Coronary artery (tissue), 2 donors: ENCODE data around the gene POU6F1.

Experiments
- DNase-seq: peaks from one replicate; pipeline ENCODE4 v3.0.0-alpha.2; 2017; ENCODE audit warnings: low spot score
- H3K27ac ChIP-seq, 2 donors: fragments of 200-600 bp; sonication (generic); one replicate each; pipeline ENCODE4 v1.5.1; 2016 to 2019
- H3K4me3 ChIP-seq: fragments of 200-600 bp; sonication (generic); 2 replicates; pipeline ENCODE4 v1.5.1; 2016; ENCODE audit warnings: mild to moderate bottlenecking, moderate library complexity
- CTCF ChIP-seq: fragments of 200-600 bp; sonication (generic); IDR thresholded peaks from one replicate; pipeline ENCODE4 v1.5.1; 2019; ENCODE audit warnings: antibody characterized with exemption

Gene POU6F1

GRCh38 chr12:51209259-51209658, 8.6 kb downstream of the POU6F1 start:
- H3K27ac ChIP-seq, result no peak overlapping the region
- no peak for TF ChIP-seq CTCF
- DNase-seq, result no peak
- no peak overlapping the region for H3K4me3 ChIP-seq

GRCh38 chr12:51208016-51208660, 9.7 kb downstream of the POU6F1 start:
- TF ChIP-seq CTCF, result no peak
- Histone ChIP-seq H3K4me3 (no peak overlapping the region), H3K27ac (no peak overlapping the region)
- DNase-seq, result no peak

GRCh38 chr12:51205350-51205749, 12.5 kb downstream of the POU6F1 start:
- TF ChIP-seq CTCF, result no peak
- no peak for DNase-seq
- H3K4me3 ChIP-seq, result no peak overlapping the region
- no peak overlapping the region for H3K27ac ChIP-seq

GRCh38 chr12:51202718-51203117, 15.1 kb downstream of the POU6F1 start:
- no peak overlapping the region for H3K27ac ChIP-seq
- no peak overlapping the region for H3K4me3 ChIP-seq
- no peak for DNase-seq
- no peak for TF ChIP-seq CTCF

GRCh38 chr12:51200806-51201205, 17.1 kb downstream of the POU6F1 start:
- no peak for DNase-seq
- H3K27ac ChIP-seq, result no peak overlapping the region
- TF ChIP-seq CTCF, result no peak
- no peak overlapping the region for H3K4me3 ChIP-seq

- no peak for TF ChIP-seq CTCF
- no peak for DNase-seq
Measured at GRCh38 chr12:51200156-51200555, 17.7 kb downstream of the POU6F1 start.

GRCh38 chr12:51199366-51199945, 18.4 kb downstream of the POU6F1 start:
- TF ChIP-seq CTCF, result no peak
- no peak for DNase-seq
- Histone ChIP-seq H3K27ac (no peak overlapping the region), H3K4me3 (no peak overlapping the region)

More at GRCh38 chr12:51200156-51200555, 17.7 kb downstream of the POU6F1 start:
- H3K4me3 ChIP-seq, result no peak overlapping the region
- no peak overlapping the region for H3K27ac ChIP-seq
